WTC11 (cell line): Measurements from ENCODE around the gene RFX4.

ENCODE experiments used
- FOXJ3 ChIP-seq: sonication (generic); formaldehyde crosslinking; IDR thresholded peaks from 2 replicates; pipeline ENCODE4 v1.9.0; 2021; ENCODE audit warnings: missing genetic modification reagents, mild to moderate bottlenecking, borderline replicate concordance
- USF1 ChIP-seq: sonication (generic); formaldehyde crosslinking; IDR thresholded peaks from 2 replicates; pipeline ENCODE4 v1.8.0; 2022; ENCODE audit warnings: mild to moderate bottlenecking, missing genetic modification reagents
- TF ChIP-seq, protein P1 (sequence below): fragments of 200-600 bp; IDR thresholded peaks from 2 replicates; pipeline ENCODE4 v1.8.0; 2022; ENCODE audit warnings: antibody characterized with exemption
- TF ChIP-seq, protein P2 (sequence below): sonication (generic); formaldehyde crosslinking; IDR thresholded peaks from 2 replicates; pipeline ENCODE4 v1.8.1; 2023; ENCODE audit warnings: mild to moderate bottlenecking, missing genetic modification reagents, moderate library complexity

- TF ChIP-seq USF1 (CRISPR knock-in tag), result no peak
- TF ChIP-seq, protein P1, sequence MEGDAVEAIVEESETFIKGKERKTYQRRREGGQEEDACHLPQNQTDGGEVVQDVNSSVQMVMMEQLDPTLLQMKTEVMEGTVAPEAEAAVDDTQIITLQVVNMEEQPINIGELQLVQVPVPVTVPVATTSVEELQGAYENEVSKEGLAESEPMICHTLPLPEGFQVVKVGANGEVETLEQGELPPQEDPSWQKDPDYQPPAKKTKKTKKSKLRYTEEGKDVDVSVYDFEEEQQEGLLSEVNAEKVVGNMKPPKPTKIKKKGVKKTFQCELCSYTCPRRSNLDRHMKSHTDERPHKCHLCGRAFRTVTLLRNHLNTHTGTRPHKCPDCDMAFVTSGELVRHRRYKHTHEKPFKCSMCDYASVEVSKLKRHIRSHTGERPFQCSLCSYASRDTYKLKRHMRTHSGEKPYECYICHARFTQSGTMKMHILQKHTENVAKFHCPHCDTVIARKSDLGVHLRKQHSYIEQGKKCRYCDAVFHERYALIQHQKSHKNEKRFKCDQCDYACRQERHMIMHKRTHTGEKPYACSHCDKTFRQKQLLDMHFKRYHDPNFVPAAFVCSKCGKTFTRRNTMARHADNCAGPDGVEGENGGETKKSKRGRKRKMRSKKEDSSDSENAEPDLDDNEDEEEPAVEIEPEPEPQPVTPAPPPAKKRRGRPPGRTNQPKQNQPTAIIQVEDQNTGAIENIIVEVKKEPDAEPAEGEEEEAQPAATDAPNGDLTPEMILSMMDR, result no peak
- TF ChIP-seq FOXJ3, result no peak
- TF ChIP-seq, protein P2, sequence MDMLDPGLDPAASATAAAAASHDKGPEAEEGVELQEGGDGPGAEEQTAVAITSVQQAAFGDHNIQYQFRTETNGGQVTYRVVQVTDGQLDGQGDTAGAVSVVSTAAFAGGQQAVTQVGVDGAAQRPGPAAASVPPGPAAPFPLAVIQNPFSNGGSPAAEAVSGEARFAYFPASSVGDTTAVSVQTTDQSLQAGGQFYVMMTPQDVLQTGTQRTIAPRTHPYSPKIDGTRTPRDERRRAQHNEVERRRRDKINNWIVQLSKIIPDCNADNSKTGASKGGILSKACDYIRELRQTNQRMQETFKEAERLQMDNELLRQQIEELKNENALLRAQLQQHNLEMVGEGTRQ (CRISPR knock-in tag), result no peak
These were observed 65.9 kb downstream of the RFX4 start for GRCh38 chr12:106648736-106649135.
